ENCODE measurements around the gene LGALS8. TPM values are rescaled to one million over a fixed set of nuclear protein-coding genes. Genes with fewer than 3 reads are reported as not detected.
"Not testable (repeated sequence)": the region's sequence is repeated elsewhere in the genome, so short reads cannot be mapped to it uniquely, and the experiment has no call there.

Gene LGALS8
- total RNA-seq, 2 donors from 2014 or later = 103 to 113 TPM

DNA sequence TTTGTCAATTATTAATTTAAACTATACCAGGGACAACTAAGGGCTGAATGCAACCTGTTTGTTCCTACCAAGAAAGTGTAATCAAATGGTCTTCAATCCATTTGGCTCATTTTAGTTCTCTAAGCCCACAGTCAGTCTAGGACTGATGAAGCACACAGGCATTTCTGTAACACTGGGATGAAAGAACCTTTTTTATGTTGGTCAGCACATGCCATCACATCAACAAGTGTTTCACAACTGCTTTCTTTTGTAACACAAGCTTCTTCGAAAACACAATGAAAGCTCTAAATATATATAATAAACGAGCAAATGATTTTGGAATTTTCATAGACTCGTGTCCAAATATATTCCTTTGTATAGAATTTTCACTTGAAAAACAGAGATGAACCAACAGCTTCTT lies 51.7 kb downstream of the LGALS8 start:
- TF ChIP-seq, protein P1, sequence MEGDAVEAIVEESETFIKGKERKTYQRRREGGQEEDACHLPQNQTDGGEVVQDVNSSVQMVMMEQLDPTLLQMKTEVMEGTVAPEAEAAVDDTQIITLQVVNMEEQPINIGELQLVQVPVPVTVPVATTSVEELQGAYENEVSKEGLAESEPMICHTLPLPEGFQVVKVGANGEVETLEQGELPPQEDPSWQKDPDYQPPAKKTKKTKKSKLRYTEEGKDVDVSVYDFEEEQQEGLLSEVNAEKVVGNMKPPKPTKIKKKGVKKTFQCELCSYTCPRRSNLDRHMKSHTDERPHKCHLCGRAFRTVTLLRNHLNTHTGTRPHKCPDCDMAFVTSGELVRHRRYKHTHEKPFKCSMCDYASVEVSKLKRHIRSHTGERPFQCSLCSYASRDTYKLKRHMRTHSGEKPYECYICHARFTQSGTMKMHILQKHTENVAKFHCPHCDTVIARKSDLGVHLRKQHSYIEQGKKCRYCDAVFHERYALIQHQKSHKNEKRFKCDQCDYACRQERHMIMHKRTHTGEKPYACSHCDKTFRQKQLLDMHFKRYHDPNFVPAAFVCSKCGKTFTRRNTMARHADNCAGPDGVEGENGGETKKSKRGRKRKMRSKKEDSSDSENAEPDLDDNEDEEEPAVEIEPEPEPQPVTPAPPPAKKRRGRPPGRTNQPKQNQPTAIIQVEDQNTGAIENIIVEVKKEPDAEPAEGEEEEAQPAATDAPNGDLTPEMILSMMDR (IDR thresholded peaks at IDR 0.05) = no peak
- H3K27ac ChIP-seq = no peak overlapping the region
- no peaks in the 10 kb centered on the region for H3K4me1 ChIP-seq

DNA sequence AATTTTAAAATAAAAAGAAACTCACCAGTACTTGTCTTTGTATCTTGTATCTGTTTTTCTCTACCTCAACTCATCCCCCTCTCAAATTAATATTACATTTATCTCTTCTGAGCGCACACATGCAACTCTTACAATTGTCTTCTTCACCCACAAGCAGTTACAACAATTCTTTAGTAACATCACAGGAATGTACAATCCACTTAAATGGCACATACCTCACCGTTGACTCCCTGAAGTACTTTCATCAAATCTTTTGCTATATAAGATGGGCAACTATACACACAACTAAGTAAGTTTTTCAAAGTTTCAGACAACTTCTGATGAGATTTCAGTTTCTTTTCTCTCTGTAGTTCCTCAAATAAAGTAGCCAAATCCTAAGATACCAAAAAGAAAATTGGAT lies 52.2 kb downstream of the LGALS8 start:
- no peaks in the 10 kb centered on the region for H3K4me1 ChIP-seq
- TF ChIP-seq, protein P1 (IDR thresholded peaks at IDR 0.05) = no peak
- H3K36me3 ChIP-seq = peaks cover 43% of the 10 kb centered on the region
- H3K4me3 ChIP-seq = no peak overlapping the region
- H3K9me3 ChIP-seq = no peaks in the 10 kb centered on the region
- no peak for DNase-seq (ENCODE audit: low spot score)
- H3K27me3 ChIP-seq = no peaks in the 10 kb centered on the region
- no peak overlapping the region for H3K27ac ChIP-seq

More for the DNA sequence above, 51.7 kb downstream of the LGALS8 start:
- Histone ChIP-seq H3K36me3 (peaks cover 42% of the 10 kb centered on the region), H3K27me3 (no peaks in the 10 kb centered on the region), H3K4me3 (no peak overlapping the region), H3K9me3 (no peaks in the 10 kb centered on the region)
- DNase-seq (ENCODE audit: low spot score) = no peak

- H3K36me3 ChIP-seq = peaks cover 41% of the 10 kb centered on the region
- not testable (repeated sequence) for H3K9me3 ChIP-seq; DNase-seq (ENCODE audit: low spot score); H3K27me3 ChIP-seq; H3K27ac ChIP-seq; H3K4me1 ChIP-seq; H3K4me3 ChIP-seq
Measured at GRCh38 chr1:236577041-236577440, 53.3 kb downstream of the LGALS8 start.

- no peak overlapping the region for H3K4me3 ChIP-seq
- H3K27me3 ChIP-seq = no peaks in the 10 kb centered on the region
- H3K9me3 ChIP-seq = no peaks in the 10 kb centered on the region
- no peaks in the 10 kb centered on the region for H3K4me1 ChIP-seq
- TF ChIP-seq, protein P1 (IDR thresholded peaks at IDR 0.05) = no peak
- peaks cover 42% of the 10 kb centered on the region for H3K36me3 ChIP-seq
- DNase-seq (ENCODE audit: low spot score) = no peak
- H3K27ac ChIP-seq = no peak overlapping the region
Measured at GRCh38 chr1:236578661-236579060, 54.9 kb downstream of the LGALS8 start.

DNA sequence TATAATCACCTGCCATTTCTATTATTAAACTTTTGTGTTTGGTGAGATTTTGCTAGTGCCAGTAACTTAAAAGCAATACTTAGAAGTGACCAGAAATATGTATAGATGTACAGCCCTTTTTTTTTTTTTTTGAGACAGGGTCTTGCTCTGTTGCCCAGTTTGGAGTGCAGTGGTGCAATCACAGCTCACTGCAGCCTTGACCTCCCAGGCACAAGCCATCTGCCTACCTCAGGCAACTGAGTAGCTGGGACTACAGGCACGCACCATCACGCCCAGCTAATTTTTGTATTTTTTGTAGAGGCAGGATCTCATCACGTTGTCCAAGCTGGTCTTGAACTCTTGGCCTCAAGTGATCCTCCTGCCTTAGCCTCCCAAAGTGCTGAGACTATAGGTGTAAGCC lies 56.6 kb downstream of the LGALS8 start:
- DNase-seq (ENCODE audit: low spot score); H3K4me3 ChIP-seq; H3K27ac ChIP-seq; H3K27me3 ChIP-seq; H3K4me1 ChIP-seq; H3K9me3 ChIP-seq: not testable (repeated sequence)
- peaks cover 51% of the 10 kb centered on the region for H3K36me3 ChIP-seq

GRCh38 chr1:236581528-236581927 lies 57.7 kb downstream of the LGALS8 start:
- Histone ChIP-seq H3K9me3 (no peaks in the 10 kb centered on the region), H3K36me3 (peaks cover 48% of the 10 kb centered on the region), H3K4me3 (no peak overlapping the region), H3K27me3 (no peaks in the 10 kb centered on the region), H3K4me1 (no peaks in the 10 kb centered on the region), H3K27ac (no peak overlapping the region)
- DNase-seq (ENCODE audit: low spot score) = no peak
- TF ChIP-seq, protein P1 (IDR thresholded peaks at IDR 0.05) = no peak

- Histone ChIP-seq H3K4me1 (no peaks in the 10 kb centered on the region), H3K9me3 (no peaks in the 10 kb centered on the region), H3K27ac (no peak overlapping the region), H3K4me3 (no peak overlapping the region), H3K27me3 (no peaks in the 10 kb centered on the region), H3K36me3 (peaks cover 42% of the 10 kb centered on the region)
- DNase-seq (ENCODE audit: low spot score) = no peak
- TF ChIP-seq, protein P1 (IDR thresholded peaks at IDR 0.05) = no peak
Measured at GRCh38 chr1:236589531-236589930, 65.7 kb downstream of the LGALS8 start.
